Panc1 (cell line): Measurements from ENCODE around the gene FRMD4A.

Source experiments
- POLR2AphosphoS5 ChIP-seq: IDR thresholded peaks from 2 replicates; pipeline ENCODE4 v1.6.1; 2012; ENCODE audit warnings: mild to moderate bottlenecking, low read depth, low read length, moderate library complexity
- SIN3A ChIP-seq: IDR thresholded peaks from 2 replicates; pipeline ENCODE4 v1.6.1; 2012; ENCODE audit warnings: low read depth, mild to moderate bottlenecking, low read length, moderate library complexity, borderline replicate concordance; ENCODE audit not compliant: insufficient read depth
- TF ChIP-seq, protein P1 (sequence below): fragments of 450-650 bp; IDR thresholded peaks from 2 replicates; pipeline ENCODE4 v1.5.1; 2017; ENCODE audit warnings: mild to moderate bottlenecking
- TF ChIP-seq, protein P2 (sequence below), 2 experiments: IDR thresholded peaks; 2 replicates each; pipeline ENCODE4 v1.6.1; 2011 to 2012; ENCODE audit warnings: low read depth in 2 of 2, control low read depth in 1 of 2, low read length in 1 of 2, mild to moderate bottlenecking in 1 of 2, moderate library complexity in 1 of 2; ENCODE audit not compliant: insufficient read depth in 1 of 2

DNA sequence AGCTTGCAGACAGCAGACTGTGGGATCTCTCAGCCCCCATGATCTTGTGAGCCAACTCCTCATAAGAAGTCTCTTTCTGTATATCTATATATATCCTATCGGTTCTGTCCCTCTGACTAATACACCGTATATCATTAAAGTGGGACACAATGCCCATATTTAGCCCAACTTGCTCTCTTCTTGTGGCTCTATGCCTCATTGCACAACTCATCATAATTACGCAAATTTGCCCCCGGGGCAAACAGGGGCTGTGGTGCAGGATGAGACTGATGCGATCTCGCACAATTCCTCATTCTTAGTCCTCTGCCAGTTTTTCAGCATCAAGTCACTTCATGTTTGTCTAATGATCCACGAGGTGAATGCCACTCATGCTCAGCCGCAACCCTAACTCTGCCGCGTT, 560.8 kb downstream of the FRMD4A start:
- TF ChIP-seq POLR2AphosphoS5 (no peak), SIN3A (no peak)
- TF ChIP-seq, protein P1, sequence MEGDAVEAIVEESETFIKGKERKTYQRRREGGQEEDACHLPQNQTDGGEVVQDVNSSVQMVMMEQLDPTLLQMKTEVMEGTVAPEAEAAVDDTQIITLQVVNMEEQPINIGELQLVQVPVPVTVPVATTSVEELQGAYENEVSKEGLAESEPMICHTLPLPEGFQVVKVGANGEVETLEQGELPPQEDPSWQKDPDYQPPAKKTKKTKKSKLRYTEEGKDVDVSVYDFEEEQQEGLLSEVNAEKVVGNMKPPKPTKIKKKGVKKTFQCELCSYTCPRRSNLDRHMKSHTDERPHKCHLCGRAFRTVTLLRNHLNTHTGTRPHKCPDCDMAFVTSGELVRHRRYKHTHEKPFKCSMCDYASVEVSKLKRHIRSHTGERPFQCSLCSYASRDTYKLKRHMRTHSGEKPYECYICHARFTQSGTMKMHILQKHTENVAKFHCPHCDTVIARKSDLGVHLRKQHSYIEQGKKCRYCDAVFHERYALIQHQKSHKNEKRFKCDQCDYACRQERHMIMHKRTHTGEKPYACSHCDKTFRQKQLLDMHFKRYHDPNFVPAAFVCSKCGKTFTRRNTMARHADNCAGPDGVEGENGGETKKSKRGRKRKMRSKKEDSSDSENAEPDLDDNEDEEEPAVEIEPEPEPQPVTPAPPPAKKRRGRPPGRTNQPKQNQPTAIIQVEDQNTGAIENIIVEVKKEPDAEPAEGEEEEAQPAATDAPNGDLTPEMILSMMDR: no peak
- TF ChIP-seq, protein P2, sequence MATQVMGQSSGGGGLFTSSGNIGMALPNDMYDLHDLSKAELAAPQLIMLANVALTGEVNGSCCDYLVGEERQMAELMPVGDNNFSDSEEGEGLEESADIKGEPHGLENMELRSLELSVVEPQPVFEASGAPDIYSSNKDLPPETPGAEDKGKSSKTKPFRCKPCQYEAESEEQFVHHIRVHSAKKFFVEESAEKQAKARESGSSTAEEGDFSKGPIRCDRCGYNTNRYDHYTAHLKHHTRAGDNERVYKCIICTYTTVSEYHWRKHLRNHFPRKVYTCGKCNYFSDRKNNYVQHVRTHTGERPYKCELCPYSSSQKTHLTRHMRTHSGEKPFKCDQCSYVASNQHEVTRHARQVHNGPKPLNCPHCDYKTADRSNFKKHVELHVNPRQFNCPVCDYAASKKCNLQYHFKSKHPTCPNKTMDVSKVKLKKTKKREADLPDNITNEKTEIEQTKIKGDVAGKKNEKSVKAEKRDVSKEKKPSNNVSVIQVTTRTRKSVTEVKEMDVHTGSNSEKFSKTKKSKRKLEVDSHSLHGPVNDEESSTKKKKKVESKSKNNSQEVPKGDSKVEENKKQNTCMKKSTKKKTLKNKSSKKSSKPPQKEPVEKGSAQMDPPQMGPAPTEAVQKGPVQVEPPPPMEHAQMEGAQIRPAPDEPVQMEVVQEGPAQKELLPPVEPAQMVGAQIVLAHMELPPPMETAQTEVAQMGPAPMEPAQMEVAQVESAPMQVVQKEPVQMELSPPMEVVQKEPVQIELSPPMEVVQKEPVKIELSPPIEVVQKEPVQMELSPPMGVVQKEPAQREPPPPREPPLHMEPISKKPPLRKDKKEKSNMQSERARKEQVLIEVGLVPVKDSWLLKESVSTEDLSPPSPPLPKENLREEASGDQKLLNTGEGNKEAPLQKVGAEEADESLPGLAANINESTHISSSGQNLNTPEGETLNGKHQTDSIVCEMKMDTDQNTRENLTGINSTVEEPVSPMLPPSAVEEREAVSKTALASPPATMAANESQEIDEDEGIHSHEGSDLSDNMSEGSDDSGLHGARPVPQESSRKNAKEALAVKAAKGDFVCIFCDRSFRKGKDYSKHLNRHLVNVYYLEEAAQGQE (IDR thresholded peaks at IDR 0.05; ENCODE audit: insufficient read depth in 1 of 2, low read depth in 2 of 2, low read length in 1 of 2): no peak
